ENCODE data around the gene PRDM15. TPM values are rescaled to one million over a fixed set of nuclear protein-coding genes. Genes with fewer than 3 reads are reported as not detected.

Gene PRDM15
- total RNA-seq, 1 donor from 2014 or later: 2.9 TPM

- no peaks in the 10 kb centered on the region for H3K27me3 ChIP-seq (ENCODE audit: low read depth)
- H3K4me1 ChIP-seq: peaks cover 3% of the 10 kb centered on the region
- TF ChIP-seq CTCF (IDR thresholded peaks at IDR 0.05; ENCODE audit: borderline replicate concordance): no peak
- DNase-seq: no peak
- H3K27ac ChIP-seq (replicated peaks): no peak overlapping the region
- intact Hi-C loops (cut with micrococcal nuclease): no loop called here
- H3K4me3 ChIP-seq: no peak overlapping the region
- peaks cover 66% of the 10 kb centered on the region for H3K36me3 ChIP-seq
- H3K9me3 ChIP-seq (replicated peaks): no peaks in the 10 kb centered on the region
Measured at GRCh38 chr21:41901099-41901498, 22.0 kb upstream of the PRDM15 start.

GRCh38 chr21:41900401-41900800 lies 21.3 kb upstream of the PRDM15 start:
- H3K4me3 ChIP-seq: no peak overlapping the region

GRCh38 chr21:41899426-41900202 lies 20.5 kb upstream of the PRDM15 start:
- no peak for DNase-seq
- Histone ChIP-seq H3K4me3 (no peak overlapping the region), H3K9me3 (replicated peaks) (no peaks in the 10 kb centered on the region), H3K4me1 (peaks cover 3% of the 10 kb centered on the region), H3K27ac (replicated peaks) (no peak overlapping the region), H3K27me3 (ENCODE audit: low read depth) (no peaks in the 10 kb centered on the region), H3K36me3 (peaks cover 64% of the 10 kb centered on the region)
- no peak for TF ChIP-seq CTCF (IDR thresholded peaks at IDR 0.05; ENCODE audit: borderline replicate concordance)
- intact Hi-C loops (cut with micrococcal nuclease): no loop called here

More at GRCh38 chr21:41900401-41900800, 21.3 kb upstream of the PRDM15 start:
- peaks cover 3% of the 10 kb centered on the region for H3K4me1 ChIP-seq
- H3K27ac ChIP-seq (replicated peaks): no peak overlapping the region
- H3K27me3 ChIP-seq (ENCODE audit: low read depth): no peaks in the 10 kb centered on the region
- no peak for DNase-seq
- intact Hi-C loops (cut with micrococcal nuclease): no loop called here
- no peak for TF ChIP-seq CTCF (IDR thresholded peaks at IDR 0.05; ENCODE audit: borderline replicate concordance)
- peaks cover 64% of the 10 kb centered on the region for H3K36me3 ChIP-seq
- no peaks in the 10 kb centered on the region for H3K9me3 ChIP-seq (replicated peaks)

GRCh38 chr21:41898998-41899397 lies 19.9 kb upstream of the PRDM15 start:
- H3K27me3 ChIP-seq (ENCODE audit: low read depth): no peaks in the 10 kb centered on the region
- no peak for TF ChIP-seq CTCF (IDR thresholded peaks at IDR 0.05; ENCODE audit: borderline replicate concordance)
- H3K27ac ChIP-seq (replicated peaks): no peak overlapping the region
- peaks cover 62% of the 10 kb centered on the region for H3K36me3 ChIP-seq
- intact Hi-C loops (cut with micrococcal nuclease): no loop called here
- peaks cover 3% of the 10 kb centered on the region for H3K4me1 ChIP-seq
- no peak for DNase-seq
- H3K9me3 ChIP-seq (replicated peaks): no peaks in the 10 kb centered on the region
- no peak overlapping the region for H3K4me3 ChIP-seq

- Histone ChIP-seq H3K4me1 (peaks cover 3% of the 10 kb centered on the region), H3K27me3 (ENCODE audit: low read depth) (no peaks in the 10 kb centered on the region), H3K4me3 (no peak overlapping the region), H3K27ac (replicated peaks) (no peak overlapping the region), H3K9me3 (replicated peaks) (no peaks in the 10 kb centered on the region), H3K36me3 (peaks cover 53% of the 10 kb centered on the region)
- intact Hi-C loops (cut with micrococcal nuclease): no loop called here
- TF ChIP-seq CTCF (IDR thresholded peaks at IDR 0.05; ENCODE audit: borderline replicate concordance): no peak
- no peak for DNase-seq
Measured at GRCh38 chr21:41897700-41898099, 18.6 kb upstream of the PRDM15 start.
